HCT116 (cell line): Measurements from ENCODE around the gene FAM234A. TPM values are rescaled to one million over a fixed set of nuclear protein-coding genes. Genes with fewer than 3 reads are reported as not detected.

Source experiments
- ATAC-seq: fragments of 200-7000 bp; cut with Tn5 transposase; 2 replicates; pipeline ENCODE4 v1.9.1; 2020; ENCODE audit warnings: mild to moderate bottlenecking, moderate library complexity
- BruUV-seq: library from RNA; stranded (reverse); fragments of 400-500 nt; replicated peaks from 2 replicates; lab custom pipeline; 2021; lab: Mats Ljungman, UMichigan
- CTCF ChIA-PET: fragments of 300-600 bp; sonication (Branson Sonifier 250); formaldehyde crosslinking; loops from one replicate; lab custom pipeline; 2021; ENCODE audit warnings: antibody characterized with exemption; lab: Charles Lee
- POLR2A ChIA-PET: fragments of 300-600, 350-600 bp; sonication (Branson Sonifier 250); formaldehyde crosslinking; loops from one replicate; lab custom pipeline; 2021; ENCODE audit warnings: antibody characterized with exemption; lab: Charles Lee
- RAD21 ChIA-PET, 2 experiments: fragments of 300-600 bp; sonication (Branson Sonifier 250); formaldehyde crosslinking; loops; one replicate each; lab custom pipeline; 2023; ENCODE audit warnings: low total read pairs in 2 of 2; ENCODE audit not compliant: uncharacterized antibody in 2 of 2, unreplicated experiment in 2 of 2, low non-redundant PET in 1 of 2; lab: Charles Lee
- DNase-seq: peaks from one replicate; pipeline ENCODE4 v3.0.0-alpha.2; 2010; ENCODE audit warnings: low read depth, low spot score
- H2AFZ ChIP-seq: fragments of 200-600 bp; shearing (Covaris generic), sonication (generic); 2 replicates; pipeline ENCODE4 v1.6.1; 2017; ENCODE audit warnings: low read depth, mixed run types, mixed read lengths, antibody characterized with exemption, low read length; ENCODE audit not compliant: poor library complexity, severe bottlenecking
- H3K27ac ChIP-seq: 2 replicates; pipeline ENCODE4 v1.5.1; 2012; ENCODE audit warnings: low read depth, low read length
- H3K27me3 ChIP-seq: fragments of 200-600 bp; sonication (generic); 2 replicates; pipeline ENCODE4 v1.6.1; 2016; ENCODE audit warnings: mixed run types, low read length, mixed read lengths; ENCODE audit not compliant: insufficient read depth
- H3K36me3 ChIP-seq, 2 experiments: fragments of 200-500 bp in 1 of 2; fragments of 200-600 bp in 1 of 2; sonication (Bioruptor generic) in 1 of 2; sonication (generic) in 1 of 2; 2 replicates each; pipeline versions ENCODE4 v1.5.1 to v1.6.1; 2014 to 2016; ENCODE audit warnings: low read length in 2 of 2, inconsistent platforms in 1 of 2, mixed read lengths in 1 of 2, mixed run types in 1 of 2; ENCODE audit not compliant: insufficient read depth in 2 of 2, control insufficient read depth in 1 of 2
- H3K4me1 ChIP-seq, 2 experiments: fragments of 200-600 bp in 1 of 2; sonication (generic) in 1 of 2; 2 replicates each; pipeline versions ENCODE4 v1.5.1 to v1.6.1; 2012 to 2017; ENCODE audit warnings: low read length in 2 of 2, inconsistent platforms in 1 of 2, mild to moderate bottlenecking in 1 of 2, mixed read lengths in 1 of 2, mixed run types in 1 of 2, moderate library complexity in 1 of 2; ENCODE audit not compliant: insufficient read depth in 2 of 2, control insufficient read depth in 1 of 2
- H3K4me2 ChIP-seq: fragments of 200-600 bp; sonication (generic); 2 replicates; pipeline ENCODE4 v1.6.1; 2017; ENCODE audit warnings: mixed run types, low read length, mixed read lengths
- H3K4me3 ChIP-seq, 2 experiments: fragments of 200-600 bp in 1 of 2; sonication (generic) in 1 of 2; replicated peaks in 1 of 2; 2 replicates each; pipeline ENCODE4 v1.5.1; 2011 to 2016; ENCODE audit warnings: low read length in 2 of 2, control low read depth in 1 of 2, low read depth in 1 of 2, mild to moderate bottlenecking in 1 of 2, mixed read lengths in 1 of 2, mixed run types in 1 of 2
- H3K79me2 ChIP-seq: fragments of 200-600 bp; sonication (generic); 2 replicates; pipeline ENCODE4 v1.6.1; 2017; ENCODE audit warnings: mild to moderate bottlenecking, mixed run types, low read length, moderate library complexity, mixed read lengths; ENCODE audit not compliant: insufficient read depth
- H3K9ac ChIP-seq: fragments of 200-600 bp; sonication (generic); 2 replicates; pipeline ENCODE4 v1.6.1; 2016; ENCODE audit warnings: low read length, mixed read lengths
- H3K9me2 ChIP-seq: fragments of 200-600 bp; sonication (generic), shearing (Covaris generic); 2 replicates; pipeline ENCODE4 v1.6.1; 2017; ENCODE audit warnings: mixed run types, mild to moderate bottlenecking, moderate library complexity; ENCODE audit not compliant: insufficient read depth
- H3K9me3 ChIP-seq, 2 experiments: fragments of 200-500 bp in 1 of 2; fragments of 200-600 bp in 1 of 2; sonication (Bioruptor generic) in 1 of 2; sonication (generic) in 1 of 2; 2 replicates each; pipeline ENCODE4 v1.6.1; 2014 to 2017; ENCODE audit warnings: low read length in 2 of 2, mixed read lengths in 2 of 2, inconsistent platforms in 1 of 2, low read depth in 1 of 2, mild to moderate bottlenecking in 1 of 2, mixed run types in 1 of 2, moderate library complexity in 1 of 2; ENCODE audit not compliant: control insufficient read depth in 1 of 2, insufficient read depth in 1 of 2
- H4K20me1 ChIP-seq: fragments of 200-600 bp; sonication (generic), shearing (Covaris generic); 2 replicates; pipeline ENCODE4 v1.6.1; 2017; ENCODE audit warnings: mixed run types, mild to moderate bottlenecking, moderate library complexity; ENCODE audit not compliant: insufficient read depth
- ATF3 ChIP-seq: IDR thresholded peaks from 2 replicates; pipeline ENCODE4 v1.6.1; 2012
- EGR1 ChIP-seq: IDR thresholded peaks from 2 replicates; pipeline ENCODE4 v1.6.1; 2012; ENCODE audit warnings: low read depth
- FOSL1 ChIP-seq: IDR thresholded peaks from 2 replicates; pipeline ENCODE4 v1.6.1; 2012; ENCODE audit warnings: low read depth
- JUND ChIP-seq: IDR thresholded peaks from 2 replicates; pipeline ENCODE4 v1.6.1; 2012
- MAX ChIP-seq: IDR thresholded peaks from 2 replicates; pipeline ENCODE4 v1.6.1; 2012
- POLR2A ChIP-seq: IDR thresholded peaks from 2 replicates; pipeline ENCODE4 v1.7.0; 2011; ENCODE audit warnings: borderline replicate concordance; ENCODE audit not compliant: insufficient read depth, insufficient read length; ENCODE audit errors: extremely low read depth
- POLR2AphosphoS5 ChIP-seq: IDR thresholded peaks from 2 replicates; pipeline ENCODE4 v1.6.1; 2011; ENCODE audit warnings: mild to moderate bottlenecking, low read depth, low read length, moderate library complexity
- SIN3A ChIP-seq: IDR thresholded peaks from 2 replicates; pipeline ENCODE4 v1.6.1; 2012; ENCODE audit warnings: low read depth
- SP1 ChIP-seq: IDR thresholded peaks from 2 replicates; pipeline ENCODE4 v1.6.1; 2012; ENCODE audit warnings: low read depth
- SRF ChIP-seq: IDR thresholded peaks from 2 replicates; pipeline ENCODE4 v1.6.1; 2012; ENCODE audit warnings: low read depth
- ZNF274 ChIP-seq: fragments of 200-500 bp; sonication (Bioruptor generic); IDR thresholded peaks from 2 replicates; pipeline ENCODE4 v1.6.1; 2014; ENCODE audit warnings: mild to moderate bottlenecking, low read depth, low read length, inconsistent platforms
- intact Hi-C: fragments of 100-400 bp; cut with micrococcal nuclease; formaldehyde crosslinking; loops from 2 replicates; pipeline ENCODE4 v1.10.0; 2022
- total RNA-seq: library from RNA; stranded (reverse); gene quantifications from one replicate; pipeline ENCODE4 v1.2.1, GENCODE V29; 2021; ENCODE audit not compliant: unreplicated experiment

The FAM234A gene
- total RNA-seq, 1 experiment from 2014 or later: 36.4 TPM

DNA sequence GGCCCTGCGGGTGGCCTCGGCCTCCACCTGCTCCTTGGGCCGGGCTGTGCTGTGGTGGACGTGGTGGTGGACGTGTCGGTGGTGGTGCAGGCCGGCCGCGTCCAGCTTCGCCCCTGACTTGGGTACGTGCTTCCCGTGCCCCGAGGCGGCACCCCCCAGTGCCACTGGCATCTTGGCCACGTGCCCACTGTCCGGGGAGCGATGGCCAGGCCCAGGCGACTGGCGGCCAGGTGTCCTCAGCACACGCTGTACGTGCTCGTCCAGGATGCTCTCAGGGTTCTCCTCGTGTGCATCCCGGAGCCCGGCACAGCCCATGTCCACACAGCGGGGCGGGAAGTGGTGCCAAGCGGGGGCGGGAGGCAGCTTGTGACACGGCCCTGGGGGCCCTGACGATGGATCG is 63.2 kb downstream of the FAM234A start:
- no TSS peak for BruUV-seq
- no peak overlapping the region for H2AFZ ChIP-seq
- TF ChIP-seq POLR2AphosphoS5 (no peak), JUND (no peak), POLR2A (no peak), SP1 (no peak), ZNF274 (no peak), ATF3 (no peak), MAX (no peak), EGR1 (no peak), SIN3A (no peak)
- no peaks in the 10 kb centered on the region for H3K79me2 ChIP-seq
- ChIA-PET RAD21 (no interaction called here), POLR2A (no interaction called here), CTCF (no interaction called here)
- H3K4me2 ChIP-seq: no peak overlapping the region
- H3K9me3 ChIP-seq: no peaks in the 10 kb centered on the region
- H3K9me2 ChIP-seq: no peaks in the 10 kb centered on the region
- no peaks in the 10 kb centered on the region for H4K20me1 ChIP-seq
- no peak for DNase-seq
- no peak for ATAC-seq
- no peak overlapping the region for H3K27ac ChIP-seq
- intact Hi-C loops: no loop called here
- H3K27me3 ChIP-seq: no peaks in the 10 kb centered on the region
- no peaks in the 10 kb centered on the region for H3K36me3 ChIP-seq
- H3K9ac ChIP-seq: no peak overlapping the region
- no peaks in the 10 kb centered on the region for H3K4me1 ChIP-seq
- H3K4me3 ChIP-seq: no peak overlapping the region

DNA sequence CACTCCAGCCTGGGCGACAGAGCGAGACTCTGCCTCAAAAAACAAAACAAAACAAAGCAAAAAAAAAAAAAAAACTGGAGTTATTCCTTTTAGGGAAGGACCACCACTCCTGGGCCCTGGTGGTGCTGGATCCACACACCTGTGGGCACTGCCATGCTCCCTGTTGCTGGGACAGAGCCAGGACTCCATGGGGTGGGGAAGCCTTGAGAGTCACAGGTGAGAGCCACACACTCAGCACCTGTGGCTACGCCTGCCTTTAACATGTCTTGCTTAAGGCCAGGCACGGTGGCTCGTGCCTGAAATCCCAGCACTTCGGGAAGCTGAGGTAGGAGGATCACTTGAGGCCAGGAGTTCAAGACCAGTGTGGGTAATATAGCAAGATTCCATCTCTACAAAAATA is 66.6 kb downstream of the FAM234A start:
- Histone ChIP-seq H3K4me2 (no peak overlapping the region), H3K9me2 (no peaks in the 10 kb centered on the region), H3K4me1 (no peaks in the 10 kb centered on the region), H2AFZ (no peak overlapping the region), H3K9me3 (no peaks in the 10 kb centered on the region), H3K79me2 (no peaks in the 10 kb centered on the region), H3K36me3 (no peaks in the 10 kb centered on the region; a peak in 1 of 4 replicates), H3K27ac (no peak overlapping the region), H3K9ac (no peak overlapping the region), H3K4me3 (no peak overlapping the region), H4K20me1 (no peaks in the 10 kb centered on the region), H3K27me3 (no peaks in the 10 kb centered on the region)
- RAD21 ChIA-PET: no interaction called here
- intact Hi-C loops: no loop called here
- BruUV-seq: no TSS peak
- POLR2A ChIA-PET: no interaction called here
- ATAC-seq (no peak), DNase-seq (no peak)
- TF ChIP-seq FOSL1: no peak
- no peak for TF ChIP-seq SRF
- TF ChIP-seq POLR2AphosphoS5: no peak
- no peak for TF ChIP-seq POLR2A
- CTCF ChIA-PET: no interaction called here
